Mucosa of descending colon (tissue), 3 donors: ENCODE data around the gene ACTL6A. TPM values are rescaled to one million over a fixed set of nuclear protein-coding genes. Genes with fewer than 3 reads are reported as not detected.

ENCODE experiments used
- ATAC-seq: fragments of 200-7000 bp; cut with Tn5 transposase; one replicate; pipeline ENCODE4 v1.9.1; 2020; ENCODE audit warnings: mild to moderate bottlenecking, moderate library complexity
- DNase-seq, 3 donors: peaks; one replicate each; pipeline ENCODE4 v3.0.0-alpha.2; 2020
- H3K36me3 ChIP-seq: fragments of 200-600 bp; one replicate; pipeline ENCODE4 v1.8.0; 2021; ENCODE audit warnings: low read depth, mild to moderate bottlenecking
- H3K4me1 ChIP-seq: fragments of 200-600 bp; one replicate; pipeline ENCODE4 v1.8.0; 2021; ENCODE audit warnings: low read depth, mild to moderate bottlenecking
- H3K4me3 ChIP-seq: fragments of 200-600 bp; one replicate; pipeline ENCODE4 v1.8.0; 2021; ENCODE audit warnings: mild to moderate bottlenecking
- H3K9me3 ChIP-seq: fragments of 200-600 bp; one replicate; pipeline ENCODE4 v1.8.0; 2021; ENCODE audit warnings: mild to moderate bottlenecking
- intact Hi-C, 2 donors: fragments of 100-400 bp; cut with DNase I in 1 of 2; cut with micrococcal nuclease in 1 of 2; formaldehyde crosslinking; loops; one replicate each; pipeline versions ENCODE4 v1.11.0 to v1.11.1; 2022; cut with DNase I, micrococcal nuclease
- total RNA-seq, 3 donors: library from RNA; stranded (reverse); fragmentation: NEBNext Ultra II Directional in 2 of 3; extraction: Animal tissue kit (Norgen Biotek cat#: 25700) in 2 of 3; gene quantifications; one replicate each; pipeline versions ENCODE4 v1.2.1 to v1.2.4, GENCODE V29; 2021 to 2023
- TF ChIP-seq, protein P1 (sequence below): fragments of 200-600 bp; IDR thresholded peaks from one replicate; pipeline ENCODE4 v1.8.0; 2022; ENCODE audit warnings: antibody characterized with exemption, mild to moderate bottlenecking
- donor health status: DM: no; HTN: no; CAD: no; lungs with moderate emphysema.
- donor health status: DM: no; HTN: no; CAD: no.
- donor health status: DM: no; HTN: yes; CAD: no.

ACTL6A gene
- total RNA-seq, 3 donors from 2014 or later: 38.9 to 46.3 (median 40.7) TPM

DNA sequence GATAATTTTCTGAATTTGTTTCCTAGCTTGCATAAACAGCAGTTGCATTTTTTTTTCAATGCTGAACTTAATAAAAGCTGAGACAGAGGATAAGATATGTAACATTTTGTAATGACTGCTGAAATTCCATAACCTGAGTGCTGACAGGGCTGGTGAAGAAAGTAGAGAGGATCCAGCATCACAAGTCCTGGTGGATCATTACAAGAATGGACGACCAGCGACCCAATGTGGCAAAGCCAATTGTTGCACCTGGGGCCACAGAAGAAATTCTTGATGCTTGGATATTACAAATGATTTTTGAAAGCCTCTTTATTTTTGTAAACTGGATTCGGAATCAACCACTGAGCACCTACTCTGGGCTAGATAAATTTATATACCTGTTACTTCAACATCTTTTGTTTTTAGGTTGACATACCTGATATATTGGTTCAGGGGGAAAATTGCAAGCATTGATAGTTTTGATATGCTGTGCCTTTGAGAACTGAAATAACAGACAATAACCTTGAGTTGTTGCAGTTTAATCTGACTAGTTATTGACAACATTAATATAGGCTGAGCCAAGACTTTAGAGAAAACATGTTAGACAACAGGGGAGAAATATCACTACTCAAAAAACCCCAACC, 3.9 kb upstream of the ACTL6A start:
- TF ChIP-seq, protein P1, sequence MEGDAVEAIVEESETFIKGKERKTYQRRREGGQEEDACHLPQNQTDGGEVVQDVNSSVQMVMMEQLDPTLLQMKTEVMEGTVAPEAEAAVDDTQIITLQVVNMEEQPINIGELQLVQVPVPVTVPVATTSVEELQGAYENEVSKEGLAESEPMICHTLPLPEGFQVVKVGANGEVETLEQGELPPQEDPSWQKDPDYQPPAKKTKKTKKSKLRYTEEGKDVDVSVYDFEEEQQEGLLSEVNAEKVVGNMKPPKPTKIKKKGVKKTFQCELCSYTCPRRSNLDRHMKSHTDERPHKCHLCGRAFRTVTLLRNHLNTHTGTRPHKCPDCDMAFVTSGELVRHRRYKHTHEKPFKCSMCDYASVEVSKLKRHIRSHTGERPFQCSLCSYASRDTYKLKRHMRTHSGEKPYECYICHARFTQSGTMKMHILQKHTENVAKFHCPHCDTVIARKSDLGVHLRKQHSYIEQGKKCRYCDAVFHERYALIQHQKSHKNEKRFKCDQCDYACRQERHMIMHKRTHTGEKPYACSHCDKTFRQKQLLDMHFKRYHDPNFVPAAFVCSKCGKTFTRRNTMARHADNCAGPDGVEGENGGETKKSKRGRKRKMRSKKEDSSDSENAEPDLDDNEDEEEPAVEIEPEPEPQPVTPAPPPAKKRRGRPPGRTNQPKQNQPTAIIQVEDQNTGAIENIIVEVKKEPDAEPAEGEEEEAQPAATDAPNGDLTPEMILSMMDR: peak; percentile 33
- no peak for ATAC-seq
- DNase-seq: peak in 2 of 3 donors; percentile 63 to 64
- Histone ChIP-seq H3K4me1 (no peaks in the 10 kb centered on the region), H3K36me3 (no peaks in the 10 kb centered on the region), H3K4me3 (no peak overlapping the region), H3K9me3 (no peaks in the 10 kb centered on the region)
- intact Hi-C loops: loop anchor here in 1 of 2 donors (10.0 kb wide), 1 partner anchor 134 kb away; no protein-coding TSS in a partner anchor

DNA sequence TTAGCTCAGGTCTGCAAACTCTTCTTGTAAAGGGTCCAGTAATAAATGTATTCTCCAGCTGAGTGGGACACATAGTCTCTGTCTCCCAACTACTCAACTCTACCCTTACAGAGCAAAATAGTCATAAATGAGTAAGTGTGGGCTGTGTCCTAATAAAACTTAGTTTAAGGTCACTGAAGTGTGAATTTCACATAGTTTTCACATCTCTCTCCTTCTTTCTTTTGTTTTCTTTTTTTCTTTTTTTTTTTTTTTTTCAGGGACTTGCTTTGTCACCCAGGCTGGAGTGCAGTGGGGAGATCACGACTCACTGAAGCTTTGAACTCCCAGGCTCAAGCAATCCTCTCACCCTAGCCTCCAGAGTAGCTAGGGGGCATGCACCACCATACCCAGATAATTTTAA, 1.9 kb upstream of the ACTL6A start:
- Histone ChIP-seq H3K9me3 (no peaks in the 10 kb centered on the region), H3K4me1 (no peaks in the 10 kb centered on the region), H3K4me3 (no peak overlapping the region), H3K36me3 (no peaks in the 10 kb centered on the region)
- intact Hi-C loops: no loop called here
- no peak for ATAC-seq
- no peak for DNase-seq
- TF ChIP-seq, protein P1: no peak

DNA sequence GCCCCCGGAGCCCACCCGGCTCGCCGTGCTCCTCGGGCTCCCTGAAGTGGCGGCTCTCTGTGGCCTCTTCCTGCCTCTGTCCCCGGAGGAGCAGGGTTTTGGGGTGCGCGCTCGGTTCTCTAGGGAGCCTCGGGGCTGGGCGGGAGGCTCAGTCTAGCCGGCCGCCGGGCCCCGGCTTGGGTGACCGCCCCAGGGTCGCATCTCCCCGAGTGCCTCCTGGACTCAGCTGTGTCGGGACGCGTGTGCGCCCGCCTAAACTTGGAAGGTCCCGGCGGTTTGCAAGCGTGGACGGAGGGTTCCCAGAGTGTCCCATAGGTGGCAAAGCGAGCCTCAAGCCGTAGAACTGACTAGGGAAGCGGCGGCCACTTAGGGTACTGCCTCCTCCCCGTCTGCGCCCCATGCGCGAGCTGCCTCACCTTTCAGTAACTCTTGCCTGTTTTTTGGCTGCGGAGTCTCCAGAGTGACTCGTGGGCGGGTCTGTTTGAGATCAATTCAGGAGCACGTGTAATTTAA, 601 bp downstream of the ACTL6A start:
- no peaks in the 10 kb centered on the region for H3K9me3 ChIP-seq
- intact Hi-C loops: no loop called here
- TF ChIP-seq, protein P1: peak; percentile 35
- DNase-seq: peak; percentile 70 to 79 (median 72)
- no peaks in the 10 kb centered on the region for H3K4me1 ChIP-seq
- peak overlapping the region; percentile 80 for H3K4me3 ChIP-seq
- ATAC-seq: peak; percentile 73
- H3K36me3 ChIP-seq: no peaks in the 10 kb centered on the region

DNA sequence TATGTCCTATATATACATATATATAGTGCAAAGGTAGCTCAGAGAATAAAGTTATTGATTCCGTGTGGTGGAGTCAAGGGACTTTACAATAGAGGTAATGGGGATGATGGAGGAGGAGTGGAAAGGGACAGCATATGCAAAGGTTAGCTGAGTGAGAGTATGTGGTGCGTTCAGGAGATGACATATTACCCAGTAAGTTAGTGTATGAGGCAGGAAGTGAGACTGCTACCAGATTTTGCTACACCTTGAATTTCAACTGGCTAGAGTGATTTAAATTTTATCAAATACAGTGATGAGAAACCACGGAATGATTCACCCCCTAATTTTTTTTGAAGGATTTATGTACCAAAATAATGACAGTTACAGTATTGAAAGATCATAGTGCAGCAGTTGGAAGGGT, 2.8 kb downstream of the ACTL6A start:
- Histone ChIP-seq H3K9me3 (no peaks in the 10 kb centered on the region), H3K36me3 (no peaks in the 10 kb centered on the region), H3K4me1 (no peaks in the 10 kb centered on the region), H3K4me3 (no peak overlapping the region)
- ATAC-seq (no peak), DNase-seq (no peak)
- intact Hi-C loops: no loop called here
- TF ChIP-seq, protein P1: no peak

DNA sequence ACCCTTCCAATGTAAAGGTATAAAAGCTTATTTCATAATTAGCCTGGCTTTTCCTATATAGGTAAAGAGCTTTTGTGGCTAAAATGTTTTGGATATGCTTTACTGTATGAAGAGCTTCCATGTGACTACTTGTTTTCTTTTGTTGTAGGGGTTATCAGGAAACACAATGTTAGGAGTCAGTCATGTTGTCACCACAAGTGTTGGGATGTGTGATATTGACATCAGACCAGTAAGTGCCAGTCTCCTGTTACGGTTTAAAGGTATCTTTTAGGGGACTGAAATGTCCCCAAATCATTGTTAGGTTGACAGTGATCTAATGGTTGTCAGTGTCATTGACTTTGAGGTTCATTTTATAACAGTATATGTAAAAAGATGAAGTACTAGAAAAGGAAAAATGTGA, 18.3 kb downstream of the ACTL6A start:
- Histone ChIP-seq H3K4me3 (no peak overlapping the region), H3K4me1 (no peaks in the 10 kb centered on the region), H3K9me3 (no peaks in the 10 kb centered on the region), H3K36me3 (peaks cover 26% of the 10 kb centered on the region)
- intact Hi-C loops: no loop called here
- no peak for DNase-seq
- TF ChIP-seq, protein P1: no peak
- no peak for ATAC-seq
